CD4-positive, alpha-beta T cell treated with Interleukin-6 for 4 hours (primary cell): ENCODE measurements around the gene PARP8.

ENCODE experiments used
- DNase-seq: peaks from one replicate; pipeline ENCODE4 v3.0.0-alpha.2; 2020; ENCODE audit warnings: mixed read lengths

PARP8 gene

GRCh38 chr5:50855001-50855400 lies 188.6 kb downstream of the PARP8 start:
- no peak for DNase-seq

GRCh38 chr5:50856401-50857119 lies 190.1 kb downstream of the PARP8 start:
- no peak for DNase-seq

GRCh38 chr5:50863534-50864170 lies 197.2 kb downstream of the PARP8 start:
- no peak for DNase-seq

GRCh38 chr5:50864466-50864865 lies 198.0 kb downstream of the PARP8 start:
- no peak for DNase-seq

DNA sequence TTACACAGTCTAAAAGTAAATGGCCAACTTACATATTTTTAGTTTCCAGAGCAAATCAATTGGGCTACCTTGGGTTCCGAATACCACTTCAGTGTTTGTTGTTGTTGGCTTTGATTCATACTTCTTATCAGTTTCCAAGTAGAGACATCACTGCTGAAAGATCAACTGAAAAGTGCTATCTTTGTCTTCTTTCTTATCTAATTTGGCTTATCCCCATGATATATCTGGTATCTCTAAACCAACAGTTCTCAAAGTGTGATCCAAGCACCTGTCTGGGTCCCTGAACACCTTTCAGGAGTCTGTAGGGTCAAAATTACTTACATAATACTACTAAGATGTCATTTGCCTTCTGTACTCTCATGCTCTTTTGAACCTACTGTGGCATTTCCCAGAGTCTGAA lies 200.0 kb downstream of the PARP8 start:
- DNase-seq, result no peak

- no peak for DNase-seq
Measured at GRCh38 chr5:50867140-50867539, 200.7 kb downstream of the PARP8 start.

GRCh38 chr5:50873595-50874277 lies 207.3 kb downstream of the PARP8 start:
- no peak for DNase-seq

GRCh38 chr5:50874306-50875001 lies 208.0 kb downstream of the PARP8 start:
- DNase-seq, result no peak

- DNase-seq, result no peak
Measured at GRCh38 chr5:50875002-50875344, 208.5 kb downstream of the PARP8 start.

GRCh38 chr5:50878470-50878869 lies 212.0 kb downstream of the PARP8 start:
- DNase-seq, result no peak

DNA sequence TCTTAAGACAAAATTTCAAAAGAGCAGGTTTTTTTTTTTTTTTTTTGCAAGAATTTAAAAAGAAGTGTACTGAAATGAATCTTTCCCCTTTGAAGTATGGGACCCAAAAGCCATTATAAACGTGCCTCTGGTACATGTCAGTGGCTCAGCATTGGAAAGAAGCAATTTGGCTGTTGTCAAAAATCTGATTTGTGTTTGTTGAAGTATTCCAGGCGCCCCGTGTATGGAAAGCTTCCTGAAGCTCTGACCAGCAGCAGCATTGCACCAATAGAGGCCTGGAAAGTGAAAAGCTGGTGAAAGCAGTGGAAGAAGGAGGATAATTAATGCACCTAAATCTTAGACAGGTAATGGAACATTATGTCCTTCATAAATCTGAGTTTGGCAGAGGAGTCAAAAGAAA lies 215.0 kb downstream of the PARP8 start:
- no peak for DNase-seq

- DNase-seq, result no peak
Measured at GRCh38 chr5:50886657-50887345, 220.4 kb downstream of the PARP8 start.

- DNase-seq, result no peak
Measured at GRCh38 chr5:50887889-50888633, 221.6 kb downstream of the PARP8 start.

GRCh38 chr5:50888751-50889150 lies 222.3 kb downstream of the PARP8 start:
- DNase-seq, result no peak

DNA sequence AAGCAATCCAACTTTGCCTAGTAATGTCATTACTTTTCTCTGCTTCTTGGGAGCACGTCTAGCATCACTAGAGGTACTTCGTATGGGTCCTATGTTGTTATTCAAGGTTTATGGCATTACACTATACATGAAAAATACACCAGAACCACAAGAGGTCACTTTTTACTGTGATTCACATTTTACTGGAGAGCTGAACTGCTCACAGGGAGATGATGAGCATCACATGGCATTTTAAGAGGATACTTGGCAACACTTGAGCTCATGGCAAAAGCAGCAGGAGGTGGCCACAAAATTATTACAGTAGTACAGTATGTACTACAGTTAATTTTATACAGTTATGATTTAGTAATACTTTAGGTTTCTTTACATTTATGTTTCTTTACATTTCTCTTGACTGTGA lies 223.4 kb downstream of the PARP8 start:
- DNase-seq, result no peak
